ENCODE results near the gene ADAMTS20.

ADAMTS20 gene

DNA sequence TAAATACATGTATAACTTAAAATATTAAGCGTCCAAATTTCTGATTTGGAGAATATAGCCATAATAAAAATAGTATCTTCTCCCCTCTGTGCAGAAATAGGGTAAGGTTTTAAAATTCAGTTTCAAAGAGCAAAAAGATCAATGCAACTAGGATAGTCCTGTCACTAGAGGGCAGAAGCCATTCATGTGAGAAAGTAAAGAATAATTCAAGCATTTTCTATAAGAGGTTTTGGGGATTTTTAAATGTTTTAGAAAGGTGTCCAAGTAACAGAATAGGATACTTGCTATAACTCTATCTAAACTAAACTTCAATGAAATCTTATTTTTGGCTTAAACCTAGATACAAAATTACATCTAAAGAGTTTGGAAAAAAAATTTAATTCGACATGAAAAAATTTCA, 50.3 kb downstream of the ADAMTS20 start:
- ATAC-seq (ENCODE audit: low read depth) (no peak), DNase-seq (ENCODE audit: low spot score) (no peak)
- no peaks in the 10 kb centered on the region for H3K27me3 ChIP-seq (ENCODE audit: insufficient read depth, poor library complexity, severe bottlenecking)
- H3K4me1 ChIP-seq (ENCODE audit: insufficient read depth, poor library complexity, severe bottlenecking): no peaks in the 10 kb centered on the region
- H3K9me3 ChIP-seq (ENCODE audit: severe bottlenecking): no peaks in the 10 kb centered on the region
- no peak overlapping the region for H3K27ac ChIP-seq (ENCODE audit: poor library complexity, severe bottlenecking)
- no peaks in the 10 kb centered on the region for H3K36me3 ChIP-seq (ENCODE audit: low read depth)
- H3K4me3 ChIP-seq (ENCODE audit: severe bottlenecking): no peak overlapping the region
- peak; percentile 71 for TF ChIP-seq CTCF (IDR thresholded peaks at IDR 0.05; ENCODE audit: poor library complexity, severe bottlenecking)

DNA sequence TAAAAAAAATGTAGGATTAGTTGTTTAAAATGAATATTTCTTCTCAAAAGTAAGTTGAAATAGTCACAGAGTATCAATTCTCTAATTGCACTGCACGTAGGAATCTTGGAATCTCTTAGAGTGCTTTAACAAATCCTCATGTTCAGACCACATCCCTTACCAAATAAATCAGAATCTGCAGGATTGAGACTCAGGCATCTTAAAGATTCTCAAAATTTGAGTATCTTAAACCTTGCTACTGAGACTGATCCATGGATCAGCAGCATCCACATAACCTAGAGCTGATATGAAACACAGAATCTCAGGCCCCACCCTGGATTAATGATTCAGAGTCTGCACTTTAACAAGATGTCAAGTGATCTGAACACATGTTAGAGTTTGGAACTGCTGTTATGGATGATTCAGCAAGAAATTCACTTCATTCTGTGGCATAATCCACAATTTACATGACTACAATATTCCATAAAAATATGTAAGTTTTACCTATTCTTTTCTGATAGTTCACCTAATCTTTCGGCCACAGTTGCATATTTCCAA, 58.7 kb downstream of the ADAMTS20 start:
- TF ChIP-seq CTCF (IDR thresholded peaks at IDR 0.05; ENCODE audit: poor library complexity, severe bottlenecking): no peak
- no peaks in the 10 kb centered on the region for H3K36me3 ChIP-seq (ENCODE audit: low read depth)
- DNase-seq (ENCODE audit: low spot score) (no peak), ATAC-seq (ENCODE audit: low read depth) (no peak)
- no peaks in the 10 kb centered on the region for H3K27me3 ChIP-seq (ENCODE audit: insufficient read depth, poor library complexity, severe bottlenecking)
- no peaks in the 10 kb centered on the region for H3K4me1 ChIP-seq (ENCODE audit: insufficient read depth, poor library complexity, severe bottlenecking)
- H3K9me3 ChIP-seq (ENCODE audit: severe bottlenecking): no peaks in the 10 kb centered on the region
- H3K4me3 ChIP-seq (ENCODE audit: severe bottlenecking): no peak overlapping the region
- no peak overlapping the region for H3K27ac ChIP-seq (ENCODE audit: poor library complexity, severe bottlenecking)

DNA sequence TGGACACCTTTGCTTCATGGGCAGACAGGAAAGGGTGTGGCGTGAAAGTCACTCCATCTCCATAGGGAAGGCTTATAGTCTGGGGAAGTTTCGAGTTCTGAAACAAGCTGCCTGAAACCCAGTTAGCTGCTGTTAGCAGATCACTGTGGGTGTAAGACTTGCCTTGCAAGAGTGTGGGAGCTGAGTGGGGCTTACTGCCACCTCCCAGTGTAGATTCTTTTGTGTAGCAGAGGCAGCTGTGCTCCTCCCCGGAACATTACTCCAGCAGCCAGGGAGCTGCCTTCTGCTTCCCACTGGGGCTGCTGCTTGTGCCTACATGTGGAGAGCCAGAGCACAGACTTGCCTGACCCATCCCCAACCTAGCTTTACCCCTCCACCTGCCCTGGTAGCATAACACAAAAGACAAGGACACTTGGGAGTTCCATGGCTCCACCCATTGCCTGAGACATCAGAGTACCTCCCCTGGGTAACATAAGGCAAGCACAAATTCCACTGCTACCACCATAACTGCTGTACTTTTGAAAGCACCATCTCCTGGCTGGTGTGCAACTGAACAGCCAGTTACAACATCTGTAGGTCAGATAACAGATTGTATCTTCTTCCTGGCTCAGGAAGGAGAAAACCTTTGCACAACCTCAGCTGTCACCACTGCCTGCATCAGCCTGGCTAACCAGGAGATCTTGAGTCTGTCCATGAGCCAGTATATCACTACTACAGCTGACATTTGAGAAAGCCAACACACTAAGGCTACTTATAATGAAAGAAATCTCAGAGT, 69.5 kb downstream of the ADAMTS20 start:
- H3K36me3 ChIP-seq (ENCODE audit: low read depth): no peaks in the 10 kb centered on the region
- no peak overlapping the region for H3K4me3 ChIP-seq (ENCODE audit: severe bottlenecking)
- no peak for TF ChIP-seq CTCF (IDR thresholded peaks at IDR 0.05; ENCODE audit: poor library complexity, severe bottlenecking)
- ATAC-seq (ENCODE audit: low read depth) (no peak), DNase-seq (ENCODE audit: low spot score) (no peak)
- no peak overlapping the region for H3K27ac ChIP-seq (ENCODE audit: poor library complexity, severe bottlenecking)
- no peaks in the 10 kb centered on the region for H3K4me1 ChIP-seq (ENCODE audit: insufficient read depth, poor library complexity, severe bottlenecking)
- H3K9me3 ChIP-seq (ENCODE audit: severe bottlenecking): no peaks in the 10 kb centered on the region
- H3K27me3 ChIP-seq (ENCODE audit: insufficient read depth, poor library complexity, severe bottlenecking): no peaks in the 10 kb centered on the region

DNA sequence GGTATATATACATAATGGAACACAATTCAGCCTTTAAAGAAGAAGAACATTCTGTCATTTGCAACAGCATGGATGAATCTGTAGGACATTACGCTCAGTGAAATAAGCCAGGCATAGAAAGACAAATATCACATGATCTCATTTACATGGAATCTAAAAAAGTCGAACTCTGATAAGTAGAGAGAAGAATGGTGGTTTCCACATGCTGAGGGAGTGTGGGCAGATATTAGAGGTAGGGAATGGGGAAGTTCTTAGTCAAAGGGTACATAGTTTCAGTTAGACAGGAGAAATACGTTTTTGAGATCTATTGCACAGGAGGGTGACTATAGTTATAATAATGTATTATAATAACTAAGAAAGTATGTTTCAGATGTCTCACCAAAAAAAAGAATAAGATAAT, 71.4 kb downstream of the ADAMTS20 start:
- Histone ChIP-seq H3K27ac (ENCODE audit: poor library complexity, severe bottlenecking) (no peak overlapping the region), H3K4me1 (ENCODE audit: insufficient read depth, poor library complexity, severe bottlenecking) (no peaks in the 10 kb centered on the region), H3K4me3 (ENCODE audit: severe bottlenecking) (no peak overlapping the region), H3K36me3 (ENCODE audit: low read depth) (no peaks in the 10 kb centered on the region), H3K9me3 (ENCODE audit: severe bottlenecking) (no peaks in the 10 kb centered on the region), H3K27me3 (ENCODE audit: insufficient read depth, poor library complexity, severe bottlenecking) (no peaks in the 10 kb centered on the region)
- no peak for TF ChIP-seq CTCF (IDR thresholded peaks at IDR 0.05; ENCODE audit: poor library complexity, severe bottlenecking)
- DNase-seq (ENCODE audit: low spot score): no peak
- ATAC-seq (ENCODE audit: low read depth): no peak

DNA sequence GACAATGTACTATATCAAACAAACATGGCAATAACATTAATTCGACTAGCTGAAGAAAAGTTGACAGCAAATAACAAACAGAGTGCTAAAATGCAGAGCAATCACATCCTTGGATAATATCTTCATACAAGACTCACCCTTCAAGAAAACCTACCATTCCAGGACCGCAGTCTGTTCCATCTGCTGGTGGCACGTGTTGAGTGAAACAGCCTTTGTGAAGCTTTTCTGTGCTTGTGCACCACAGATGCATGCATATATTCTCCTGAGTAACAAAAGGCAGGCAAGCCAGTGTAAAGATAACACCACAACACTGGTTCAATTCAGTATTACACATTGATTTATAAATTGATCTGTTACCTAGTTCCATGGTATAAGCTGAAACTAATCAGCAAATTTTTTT, 89.3 kb downstream of the ADAMTS20 start:
- H3K4me1 ChIP-seq (ENCODE audit: insufficient read depth, poor library complexity, severe bottlenecking): no peaks in the 10 kb centered on the region
- no peaks in the 10 kb centered on the region for H3K36me3 ChIP-seq (ENCODE audit: low read depth)
- H3K27ac ChIP-seq (ENCODE audit: poor library complexity, severe bottlenecking): no peak overlapping the region
- H3K27me3 ChIP-seq (ENCODE audit: insufficient read depth, poor library complexity, severe bottlenecking): no peaks in the 10 kb centered on the region
- no peak for TF ChIP-seq CTCF (IDR thresholded peaks at IDR 0.05; ENCODE audit: poor library complexity, severe bottlenecking)
- ATAC-seq (ENCODE audit: low read depth): no peak
- DNase-seq (ENCODE audit: low spot score): no peak
- no peaks in the 10 kb centered on the region for H3K9me3 ChIP-seq (ENCODE audit: severe bottlenecking)
- H3K4me3 ChIP-seq (ENCODE audit: severe bottlenecking): no peak overlapping the region
